ENCODE measurements around the gene SRF. TPM values are rescaled to one million over a fixed set of nuclear protein-coding genes. Genes with fewer than 3 reads are reported as not detected.

SRF gene
- total and polyA plus RNA-seq, 12 donors: 30.5 to 94.3 (median 69.6) TPM

DNA sequence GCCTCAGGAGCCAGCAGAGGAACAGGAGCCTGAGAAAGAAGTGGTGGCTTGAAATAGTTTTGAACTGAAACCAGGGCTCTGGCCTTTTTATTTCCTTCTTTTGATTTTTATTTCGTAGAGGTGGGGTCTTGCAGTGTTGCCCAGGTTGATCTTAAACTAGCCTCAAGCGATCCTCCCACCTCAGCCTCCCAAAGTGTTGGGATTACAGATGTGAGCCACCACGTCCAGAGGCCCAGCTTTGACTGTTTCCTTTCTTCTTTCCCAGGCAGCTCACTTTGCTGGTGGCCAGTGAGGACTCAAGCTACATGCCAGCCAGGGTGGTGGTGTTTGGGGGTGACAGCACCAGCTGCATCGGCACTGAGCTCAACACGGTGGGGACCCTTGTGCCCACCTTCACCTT lies 31.4 kb downstream of the SRF start:
- Histone ChIP-seq H3K27me3 (no peaks in the 10 kb centered on the region), H3K4me1 (no peaks in the 10 kb centered on the region), H3K9me3 (no peaks in the 10 kb centered on the region), H3K4me3 (no peak overlapping the region), H3K27ac (no peak overlapping the region), H3K36me3 (peaks cover 0 to 85% (median 11%) of the 10 kb centered on the region in 9 donors)
- intact Hi-C loops (cut with DNase I): no loop called here
- ATAC-seq (no peak), DNase-seq (no peak)
- TF ChIP-seq, protein P1, sequence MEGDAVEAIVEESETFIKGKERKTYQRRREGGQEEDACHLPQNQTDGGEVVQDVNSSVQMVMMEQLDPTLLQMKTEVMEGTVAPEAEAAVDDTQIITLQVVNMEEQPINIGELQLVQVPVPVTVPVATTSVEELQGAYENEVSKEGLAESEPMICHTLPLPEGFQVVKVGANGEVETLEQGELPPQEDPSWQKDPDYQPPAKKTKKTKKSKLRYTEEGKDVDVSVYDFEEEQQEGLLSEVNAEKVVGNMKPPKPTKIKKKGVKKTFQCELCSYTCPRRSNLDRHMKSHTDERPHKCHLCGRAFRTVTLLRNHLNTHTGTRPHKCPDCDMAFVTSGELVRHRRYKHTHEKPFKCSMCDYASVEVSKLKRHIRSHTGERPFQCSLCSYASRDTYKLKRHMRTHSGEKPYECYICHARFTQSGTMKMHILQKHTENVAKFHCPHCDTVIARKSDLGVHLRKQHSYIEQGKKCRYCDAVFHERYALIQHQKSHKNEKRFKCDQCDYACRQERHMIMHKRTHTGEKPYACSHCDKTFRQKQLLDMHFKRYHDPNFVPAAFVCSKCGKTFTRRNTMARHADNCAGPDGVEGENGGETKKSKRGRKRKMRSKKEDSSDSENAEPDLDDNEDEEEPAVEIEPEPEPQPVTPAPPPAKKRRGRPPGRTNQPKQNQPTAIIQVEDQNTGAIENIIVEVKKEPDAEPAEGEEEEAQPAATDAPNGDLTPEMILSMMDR (IDR thresholded peaks at IDR 0.05): no peak
- 90 to 92% methylated on average over 5 of the region's 5 CpGs for WGBS, 2 donors

DNA sequence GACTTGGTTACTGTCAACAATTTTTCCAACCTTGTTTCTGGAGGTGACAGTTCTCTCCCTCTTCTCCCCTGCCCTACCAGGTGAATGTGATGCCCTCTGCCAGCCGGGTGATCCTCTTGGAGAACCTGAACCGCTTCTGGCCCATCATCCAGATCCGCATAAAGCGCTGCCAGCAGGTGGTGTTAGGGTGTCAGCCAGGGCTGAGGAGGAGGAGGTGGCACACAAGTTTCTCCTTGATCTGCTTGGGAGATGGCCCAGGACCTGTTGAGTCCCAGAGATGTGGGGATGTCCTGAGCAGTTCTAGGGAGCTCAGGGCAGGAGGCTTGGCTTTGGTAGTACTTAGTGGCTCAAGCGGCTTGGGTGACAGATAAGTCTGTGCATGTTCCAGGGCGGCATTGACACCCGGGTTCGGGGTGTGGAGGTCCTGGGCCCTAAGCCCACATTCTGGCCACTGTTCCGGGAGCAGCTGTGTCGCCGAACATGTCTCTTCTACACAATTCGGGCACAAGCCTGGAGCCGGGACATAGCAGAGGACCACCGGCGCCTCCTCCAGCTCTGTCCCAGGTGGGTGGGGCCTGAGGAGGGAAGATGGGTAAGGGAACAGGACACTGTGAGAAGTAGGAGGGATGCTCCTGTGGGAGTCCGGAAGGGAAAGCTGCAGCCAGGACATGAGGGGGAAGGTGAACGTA lies 32.1 kb downstream of the SRF start:
- intact Hi-C loops (cut with DNase I): no loop called here
- H3K4me1 ChIP-seq: no peaks in the 10 kb centered on the region
- H3K36me3 ChIP-seq: peaks cover 0 to 78% (median 10%) of the 10 kb centered on the region in 9 donors
- TF ChIP-seq, protein P1 (IDR thresholded peaks at IDR 0.05): no peak
- no peaks in the 10 kb centered on the region for H3K9me3 ChIP-seq
- 92 to 94% methylated on average over 17 of the region's 17 CpGs for WGBS, 2 donors
- peak in 1 of 8 donors; percentile 31 for ATAC-seq
- H3K27ac ChIP-seq: no peak overlapping the region
- DNase-seq: no peak
- no peak overlapping the region for H3K4me3 ChIP-seq
- H3K27me3 ChIP-seq: no peaks in the 10 kb centered on the region

DNA sequence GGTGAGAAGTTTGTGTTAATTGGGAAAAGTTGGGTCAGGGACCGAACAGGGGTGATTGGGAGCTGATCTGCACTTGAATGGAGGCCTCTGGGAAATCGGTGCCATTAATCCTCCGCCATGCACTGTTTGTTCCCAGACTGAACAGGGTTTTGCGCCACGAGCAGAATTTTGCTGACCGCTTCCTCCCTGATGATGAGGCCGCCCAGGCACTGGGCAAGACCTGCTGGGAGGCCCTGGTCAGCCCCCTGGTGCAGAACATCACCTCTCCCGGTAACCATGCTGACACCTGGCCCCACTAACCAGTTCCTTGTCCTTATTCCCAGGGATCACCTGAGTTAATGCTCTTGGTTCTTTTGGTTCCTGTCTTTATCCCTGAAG lies 32.6 kb downstream of the SRF start:
- H3K36me3 ChIP-seq: peaks cover 0 to 73% (median 10%) of the 10 kb centered on the region in 9 donors
- H3K4me1 ChIP-seq: no peaks in the 10 kb centered on the region
- no peak for ATAC-seq
- TF ChIP-seq, protein P1 (IDR thresholded peaks at IDR 0.05): no peak
- intact Hi-C loops (cut with DNase I): no loop called here
- no peak for DNase-seq
- WGBS, 2 donors: 91 to 95% methylated on average over 8 of the region's 8 CpGs
- no peak overlapping the region for H3K27ac ChIP-seq
- H3K4me3 ChIP-seq: no peak overlapping the region
- no peaks in the 10 kb centered on the region for H3K9me3 ChIP-seq
- no peaks in the 10 kb centered on the region for H3K27me3 ChIP-seq

DNA sequence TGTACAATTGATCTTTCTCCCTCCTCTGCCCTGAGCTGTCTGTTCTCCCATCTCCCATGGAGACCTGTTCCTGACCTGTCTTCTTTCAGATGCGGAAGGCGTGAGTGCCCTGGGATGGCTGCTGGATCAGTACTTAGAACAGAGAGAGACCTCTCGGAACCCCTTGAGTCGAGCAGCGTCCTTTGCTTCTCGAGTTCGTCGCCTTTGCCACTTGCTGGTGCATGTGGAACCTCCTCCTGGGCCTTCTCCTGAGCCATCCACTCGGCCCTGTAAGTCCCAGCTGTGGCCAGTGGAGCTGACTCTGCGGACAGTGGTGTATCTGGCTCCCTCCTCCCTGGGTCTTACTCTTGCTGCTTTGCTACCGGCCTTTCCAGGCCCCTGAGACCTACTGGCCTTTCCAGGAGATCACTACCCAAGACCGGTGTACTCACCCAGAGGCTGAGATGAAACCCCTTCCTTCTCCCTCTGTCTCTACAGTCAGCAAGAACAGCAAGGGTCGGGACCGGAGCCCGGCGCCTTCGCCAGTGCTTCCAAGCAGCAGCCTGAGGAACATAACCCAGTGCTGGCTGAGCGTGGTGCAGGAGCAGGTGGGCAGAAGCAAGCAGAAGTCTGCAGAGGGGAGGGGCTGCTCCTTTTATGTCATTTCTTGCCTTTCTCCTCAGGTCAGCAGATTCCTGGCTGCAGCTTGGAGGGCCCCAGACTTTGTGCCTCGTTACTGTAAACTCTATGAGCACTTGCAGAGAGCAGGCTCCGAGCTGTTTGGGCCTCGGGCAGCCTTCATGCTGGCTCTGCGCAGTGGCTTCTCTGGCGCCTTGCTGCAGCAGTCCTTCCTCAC lies 33.4 kb downstream of the SRF start:
- Histone ChIP-seq H3K27me3 (no peaks in the 10 kb centered on the region), H3K9me3 (no peaks in the 10 kb centered on the region), H3K4me1 (no peaks in the 10 kb centered on the region), H3K36me3 (peaks cover 0 to 71% (median 10%) of the 10 kb centered on the region in 9 donors), H3K27ac (no peak overlapping the region), H3K4me3 (no peak overlapping the region)
- 96% methylated on average over 23 of the region's 23 CpGs for WGBS, 2 donors
- TF ChIP-seq, protein P1 (IDR thresholded peaks at IDR 0.05): no peak
- DNase-seq: no peak
- ATAC-seq: no peak
- intact Hi-C loops (cut with DNase I): no loop called here

Data from heart right ventricle (tissue), 16 donors.